Measurements from ENCODE around the gene KDM4B. TPM values are rescaled to one million over a fixed set of nuclear protein-coding genes. Genes with fewer than 3 reads are reported as not detected.

Gene KDM4B
- total and polyA plus RNA-seq, 10 of the 15 experiments (the other 5 are each of a cell fraction or from before 2014, with no cell fraction given): 0.47 to 49.6 (median 16.2) TPM

DNA sequence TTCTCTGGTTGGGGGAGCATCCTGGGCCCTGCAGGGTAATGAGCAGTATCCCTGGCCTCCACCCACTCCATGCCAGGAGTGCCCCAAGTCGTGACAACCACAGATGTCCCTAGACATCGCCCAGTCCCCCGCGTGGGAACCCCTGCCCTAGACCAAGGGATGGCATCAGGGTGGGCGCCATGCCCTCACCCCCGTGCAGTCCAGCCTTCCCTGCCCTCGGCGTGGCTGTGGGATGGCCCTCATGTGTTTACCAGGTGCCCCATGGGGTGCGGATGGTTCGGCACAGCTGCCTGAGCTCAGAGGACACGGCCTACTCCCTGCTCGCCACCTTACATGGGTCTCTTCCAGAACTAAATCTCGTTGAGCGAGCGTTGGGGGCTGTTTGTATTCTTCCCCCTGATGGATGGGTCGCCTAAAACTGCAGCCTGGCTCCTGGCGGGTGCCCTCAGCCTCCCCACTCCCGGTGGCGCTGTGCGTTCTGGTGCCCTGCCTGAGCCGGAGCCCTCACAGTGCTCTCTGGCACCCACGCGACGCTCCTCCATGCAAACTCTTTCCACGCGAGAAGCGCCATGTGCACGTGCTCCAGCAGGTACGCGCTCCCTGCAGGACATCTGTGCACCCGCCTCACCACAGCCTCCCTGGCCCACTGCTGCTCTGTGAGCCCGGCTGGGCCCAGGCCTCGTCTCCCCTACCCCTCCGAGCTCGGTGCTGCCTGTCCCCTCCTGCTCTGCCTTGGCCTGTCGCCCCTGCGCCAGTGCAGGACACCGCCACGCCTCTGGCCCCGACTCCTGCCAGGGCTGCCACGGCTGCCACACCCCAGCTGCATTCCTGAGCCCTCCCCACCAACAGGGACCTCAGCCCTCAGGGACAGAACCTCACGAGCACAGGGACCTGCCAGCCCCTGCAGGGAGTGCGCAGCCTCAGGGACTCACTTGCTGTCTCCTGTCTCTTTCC is 145.0 kb downstream of the KDM4B start:
- TF ChIP-seq ESRRA (IDR thresholded peaks at IDR 0.05; ENCODE audit: low read length): no peak

DNA sequence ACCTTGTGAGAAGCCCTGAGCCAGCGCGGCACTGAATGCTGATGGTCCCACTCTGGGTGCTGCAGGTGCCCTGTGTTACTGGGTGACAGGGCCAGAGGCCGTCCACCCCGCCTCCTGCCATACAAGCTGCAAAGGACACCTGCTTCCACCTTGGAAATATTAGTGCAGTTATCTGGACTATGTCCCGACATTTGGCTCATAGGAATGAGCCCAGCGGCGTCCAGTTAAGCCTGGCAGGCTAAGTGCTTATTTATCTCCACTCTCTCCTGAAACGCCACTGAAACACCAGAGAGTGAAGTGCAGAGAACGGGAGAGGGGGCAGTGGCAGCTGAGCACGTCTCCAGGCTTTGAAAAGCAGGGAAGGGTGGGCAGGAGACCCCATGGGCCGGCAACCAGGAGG is 145.8 kb downstream of the KDM4B start:
- peaks cover 1% of the 10 kb centered on the region in 2 experiments; a peak in 3 of 4 replicates for H3K36me3 ChIP-seq (ENCODE audit: control insufficient read depth in 2 of 2, insufficient read depth in 2 of 2, low read length in 1 of 2)
- ChIA-PET CTCF (no interaction called here), SMC1A (ENCODE audit: uncharacterized antibody, unreplicated experiment) (no interaction called here), RAD21 (ENCODE audit: unreplicated experiment) (no interaction called here), POLR2A (no interaction called here)
- H2AFZ ChIP-seq (ENCODE audit: control insufficient read depth, low read depth, low read length): no peak overlapping the region
- no peak overlapping the region for H3K4me3 ChIP-seq
- DNase-seq (ENCODE audit: low read depth, low spot score) (no peak), FAIRE-seq (no peak), ATAC-seq (no peak)
- no peak overlapping the region for H3K4me2 ChIP-seq (ENCODE audit: control insufficient read depth, insufficient read depth)
- H3K79me2 ChIP-seq (ENCODE audit: control insufficient read depth, insufficient read depth, low read length): no peaks in the 10 kb centered on the region
- no peak overlapping the region for H3K9ac ChIP-seq (ENCODE audit: control insufficient read depth, insufficient read depth, low read length)
- H3K27ac ChIP-seq (ENCODE audit: control insufficient read depth, insufficient read depth): no peak overlapping the region
- H3K27me3 ChIP-seq (replicated peaks in 1 of 2; ENCODE audit: control insufficient read depth in 2 of 2, insufficient read depth in 2 of 2, low read length in 1 of 2): no peaks in the 10 kb centered on the region
- H3K4me1 ChIP-seq (ENCODE audit: control insufficient read depth, insufficient read depth, low read length): no peaks in the 10 kb centered on the region
- WGBS (ENCODE audit: insufficient coverage, insufficient replicate concordance, low lambda C conversion rate, missing lambda C conversion rate): 91% methylated on average over 11 of the region's 11 CpGs
- H4K20me1 ChIP-seq (ENCODE audit: control insufficient read depth, insufficient read depth): no peaks in the 10 kb centered on the region
- H3K9me3 ChIP-seq (replicated peaks; ENCODE audit: control insufficient read depth, insufficient read depth, low read length): no peaks in the 10 kb centered on the region; the same call in 2 of the 3 replicates
- intact Hi-C loops (cut with micrococcal nuclease; ENCODE audit: unreplicated experiment) (no loop called here), in situ Hi-C loops (cut with MboI) (no loop called here)
- BruUV-seq (replicated peaks): no TSS peak
- no peak for TF ChIP-seq SMARCA5 (IDR thresholded peaks at IDR 0.05)
- TF ChIP-seq, protein P1, sequence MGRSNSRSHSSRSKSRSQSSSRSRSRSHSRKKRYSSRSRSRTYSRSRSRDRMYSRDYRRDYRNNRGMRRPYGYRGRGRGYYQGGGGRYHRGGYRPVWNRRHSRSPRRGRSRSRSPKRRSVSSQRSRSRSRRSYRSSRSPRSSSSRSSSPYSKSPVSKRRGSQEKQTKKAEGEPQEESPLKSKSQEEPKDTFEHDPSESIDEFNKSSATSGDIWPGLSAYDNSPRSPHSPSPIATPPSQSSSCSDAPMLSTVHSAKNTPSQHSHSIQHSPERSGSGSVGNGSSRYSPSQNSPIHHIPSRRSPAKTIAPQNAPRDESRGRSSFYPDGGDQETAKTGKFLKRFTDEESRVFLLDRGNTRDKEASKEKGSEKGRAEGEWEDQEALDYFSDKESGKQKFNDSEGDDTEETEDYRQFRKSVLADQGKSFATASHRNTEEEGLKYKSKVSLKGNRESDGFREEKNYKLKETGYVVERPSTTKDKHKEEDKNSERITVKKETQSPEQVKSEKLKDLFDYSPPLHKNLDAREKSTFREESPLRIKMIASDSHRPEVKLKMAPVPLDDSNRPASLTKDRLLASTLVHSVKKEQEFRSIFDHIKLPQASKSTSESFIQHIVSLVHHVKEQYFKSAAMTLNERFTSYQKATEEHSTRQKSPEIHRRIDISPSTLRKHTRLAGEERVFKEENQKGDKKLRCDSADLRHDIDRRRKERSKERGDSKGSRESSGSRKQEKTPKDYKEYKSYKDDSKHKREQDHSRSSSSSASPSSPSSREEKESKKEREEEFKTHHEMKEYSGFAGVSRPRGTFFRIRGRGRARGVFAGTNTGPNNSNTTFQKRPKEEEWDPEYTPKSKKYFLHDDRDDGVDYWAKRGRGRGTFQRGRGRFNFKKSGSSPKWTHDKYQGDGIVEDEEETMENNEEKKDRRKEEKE (IDR thresholded peaks at IDR 0.05): no peak
- no peak for TF ChIP-seq FOXK2 (IDR thresholded peaks at IDR 0.05)
- no peak for TF ChIP-seq ZSCAN29 (IDR thresholded peaks at IDR 0.05)
- TF ChIP-seq, protein P2, sequence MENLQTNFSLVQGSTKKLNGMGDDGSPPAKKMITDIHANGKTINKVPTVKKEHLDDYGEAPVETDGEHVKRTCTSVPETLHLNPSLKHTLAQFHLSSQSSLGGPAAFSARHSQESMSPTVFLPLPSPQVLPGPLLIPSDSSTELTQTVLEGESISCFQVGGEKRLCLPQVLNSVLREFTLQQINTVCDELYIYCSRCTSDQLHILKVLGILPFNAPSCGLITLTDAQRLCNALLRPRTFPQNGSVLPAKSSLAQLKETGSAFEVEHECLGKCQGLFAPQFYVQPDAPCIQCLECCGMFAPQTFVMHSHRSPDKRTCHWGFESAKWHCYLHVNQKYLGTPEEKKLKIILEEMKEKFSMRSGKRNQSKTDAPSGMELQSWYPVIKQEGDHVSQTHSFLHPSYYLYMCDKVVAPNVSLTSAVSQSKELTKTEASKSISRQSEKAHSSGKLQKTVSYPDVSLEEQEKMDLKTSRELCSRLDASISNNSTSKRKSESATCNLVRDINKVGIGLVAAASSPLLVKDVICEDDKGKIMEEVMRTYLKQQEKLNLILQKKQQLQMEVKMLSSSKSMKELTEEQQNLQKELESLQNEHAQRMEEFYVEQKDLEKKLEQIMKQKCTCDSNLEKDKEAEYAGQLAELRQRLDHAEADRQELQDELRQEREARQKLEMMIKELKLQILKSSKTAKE (IDR thresholded peaks at IDR 0.05; ENCODE audit: low read depth, poor library complexity, severe bottlenecking): no peak
- TF ChIP-seq, protein P3, sequence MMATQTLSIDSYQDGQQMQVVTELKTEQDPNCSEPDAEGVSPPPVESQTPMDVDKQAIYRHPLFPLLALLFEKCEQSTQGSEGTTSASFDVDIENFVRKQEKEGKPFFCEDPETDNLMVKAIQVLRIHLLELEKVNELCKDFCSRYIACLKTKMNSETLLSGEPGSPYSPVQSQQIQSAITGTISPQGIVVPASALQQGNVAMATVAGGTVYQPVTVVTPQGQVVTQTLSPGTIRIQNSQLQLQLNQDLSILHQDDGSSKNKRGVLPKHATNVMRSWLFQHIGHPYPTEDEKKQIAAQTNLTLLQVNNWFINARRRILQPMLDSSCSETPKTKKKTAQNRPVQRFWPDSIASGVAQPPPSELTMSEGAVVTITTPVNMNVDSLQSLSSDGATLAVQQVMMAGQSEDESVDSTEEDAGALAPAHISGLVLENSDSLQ (IDR thresholded peaks at IDR 0.05): no peak

More for the DNA sequence above, 145.0 kb downstream of the KDM4B start:
- RAD21 ChIA-PET (ENCODE audit: unreplicated experiment): no interaction called here
- DNase-seq (ENCODE audit: low read depth, low spot score) (no peak), ATAC-seq (no peak), FAIRE-seq (no peak)
- intact Hi-C loops (cut with micrococcal nuclease; ENCODE audit: unreplicated experiment) (no loop called here), in situ Hi-C loops (cut with MboI) (no loop called here)
- no peak overlapping the region for H3K4me3 ChIP-seq
- POLR2A ChIA-PET: no interaction called here
- H3K36me3 ChIP-seq (ENCODE audit: control insufficient read depth in 2 of 2, insufficient read depth in 2 of 2, low read length in 1 of 2): peaks cover 1 to 3% of the 10 kb centered on the region in 2 experiments; a peak in 3 of 4 replicates
- no TSS peak for BruUV-seq (replicated peaks)
- no peaks in the 10 kb centered on the region for H4K20me1 ChIP-seq (ENCODE audit: control insufficient read depth, insufficient read depth)
- no peak overlapping the region for H3K9ac ChIP-seq (ENCODE audit: control insufficient read depth, insufficient read depth, low read length)
- SMC1A ChIA-PET (ENCODE audit: uncharacterized antibody, unreplicated experiment): interaction anchor here (0.7 kb wide), 1 partner anchor 628 kb away, joined by 3 read pairs; no protein-coding TSS in a partner anchor
- H2AFZ ChIP-seq (ENCODE audit: control insufficient read depth, low read depth, low read length): no peak overlapping the region
- no peaks in the 10 kb centered on the region for H3K27me3 ChIP-seq (replicated peaks in 1 of 2; ENCODE audit: control insufficient read depth in 2 of 2, insufficient read depth in 2 of 2, low read length in 1 of 2)
- H3K79me2 ChIP-seq (ENCODE audit: control insufficient read depth, insufficient read depth, low read length): no peaks in the 10 kb centered on the region
- no peaks in the 10 kb centered on the region for H3K4me1 ChIP-seq (ENCODE audit: control insufficient read depth, insufficient read depth, low read length)
- 95% methylated on average over 37 of the region's 43 CpGs for WGBS (ENCODE audit: insufficient coverage, insufficient replicate concordance, low lambda C conversion rate, missing lambda C conversion rate)
- H3K4me2 ChIP-seq (ENCODE audit: control insufficient read depth, insufficient read depth): no peak overlapping the region
- H3K27ac ChIP-seq (ENCODE audit: control insufficient read depth, insufficient read depth): no peak overlapping the region
- CTCF ChIA-PET: no interaction called here
- H3K9me3 ChIP-seq (replicated peaks; ENCODE audit: control insufficient read depth, insufficient read depth, low read length): no peaks in the 10 kb centered on the region; the same call in 2 of the 3 replicates

Data from GM12878 (cell line).